Keratinocyte (primary cell): ENCODE data around the gene TIMM10B.

Experiments used
- CTCF ChIP-seq, 3 experiments: IDR thresholded peaks in 1 of 3; conservative IDR thresholded peaks in 1 of 3; optimal IDR thresholded peaks in 1 of 3; 2 replicates in 2 of 3; 3 replicates in 1 of 3; pipeline versions ENCODE3 to v1.5.1; 2011; ENCODE audit warnings: low read length in 3 of 3, mild to moderate bottlenecking in 3 of 3, moderate library complexity in 2 of 3, control low read depth in 1 of 3, inconsistent platforms in 1 of 3; ENCODE audit not compliant: insufficient read depth in 2 of 3; ENCODE audit errors: extremely low read depth in 1 of 3
- EZH2 ChIP-seq: IDR thresholded peaks from one replicate; pipeline ENCODE4 v1.6.1; 2012; ENCODE audit warnings: inconsistent platforms, mild to moderate bottlenecking, low read length, moderate library complexity

- no peak for TF ChIP-seq CTCF (optimal IDR thresholded peaks at IDR 0.05 in 1 of 3, IDR thresholded peaks at IDR 0.05 in 1 of 3, conservative IDR thresholded peaks at IDR 0.05 in 1 of 3; ENCODE audit: extremely low read depth in 1 of 3, insufficient read depth in 2 of 3, low read length in 3 of 3)
- TF ChIP-seq EZH2, result no peak
Observed at GRCh38 chr11:6498121-6498520, 16.8 kb downstream of the TIMM10B start.
